ENCODE measurements around the gene CNGA3. TPM values are rescaled to one million over a fixed set of nuclear protein-coding genes. Genes with fewer than 3 reads are reported as not detected.

The CNGA3 gene
- total and polyA plus RNA-seq, 10 of the 15 experiments (the other 5 are each of a cell fraction or from before 2014, with no cell fraction given) = not detected

GRCh38 chr2:98313492-98314250 is 32.6 kb upstream of the CNGA3 start:
- ATAC-seq (no peak), DNase-seq (ENCODE audit: low read depth, low spot score) (no peak), FAIRE-seq (no peak)
- CTCF ChIA-PET = no interaction called here
- SMC1A ChIA-PET (ENCODE audit: uncharacterized antibody, unreplicated experiment) = no interaction called here
- TF ChIP-seq CREB1 (IDR thresholded peaks at IDR 0.05; ENCODE audit: low read depth) = no peak
- no peak for TF ChIP-seq CUX1 (IDR thresholded peaks at IDR 0.05; ENCODE audit: insufficient replicate concordance, low read depth, low read length)
- TF ChIP-seq IKZF1 (conservative IDR thresholded peaks at IDR 0.05) = no peak
- TF ChIP-seq FOS (IDR thresholded peaks at IDR 0.05; ENCODE audit: borderline replicate concordance, extremely low read depth, insufficient read length) = no peak
- TF ChIP-seq STAT1 (conservative IDR thresholded peaks at IDR 0.05) = no peak
- TF ChIP-seq MXI1 (IDR thresholded peaks at IDR 0.05; ENCODE audit: low read depth, low read length) = no peak
- TF ChIP-seq JUNB (IDR thresholded peaks at IDR 0.05) = no peak
- TF ChIP-seq, protein P1, sequence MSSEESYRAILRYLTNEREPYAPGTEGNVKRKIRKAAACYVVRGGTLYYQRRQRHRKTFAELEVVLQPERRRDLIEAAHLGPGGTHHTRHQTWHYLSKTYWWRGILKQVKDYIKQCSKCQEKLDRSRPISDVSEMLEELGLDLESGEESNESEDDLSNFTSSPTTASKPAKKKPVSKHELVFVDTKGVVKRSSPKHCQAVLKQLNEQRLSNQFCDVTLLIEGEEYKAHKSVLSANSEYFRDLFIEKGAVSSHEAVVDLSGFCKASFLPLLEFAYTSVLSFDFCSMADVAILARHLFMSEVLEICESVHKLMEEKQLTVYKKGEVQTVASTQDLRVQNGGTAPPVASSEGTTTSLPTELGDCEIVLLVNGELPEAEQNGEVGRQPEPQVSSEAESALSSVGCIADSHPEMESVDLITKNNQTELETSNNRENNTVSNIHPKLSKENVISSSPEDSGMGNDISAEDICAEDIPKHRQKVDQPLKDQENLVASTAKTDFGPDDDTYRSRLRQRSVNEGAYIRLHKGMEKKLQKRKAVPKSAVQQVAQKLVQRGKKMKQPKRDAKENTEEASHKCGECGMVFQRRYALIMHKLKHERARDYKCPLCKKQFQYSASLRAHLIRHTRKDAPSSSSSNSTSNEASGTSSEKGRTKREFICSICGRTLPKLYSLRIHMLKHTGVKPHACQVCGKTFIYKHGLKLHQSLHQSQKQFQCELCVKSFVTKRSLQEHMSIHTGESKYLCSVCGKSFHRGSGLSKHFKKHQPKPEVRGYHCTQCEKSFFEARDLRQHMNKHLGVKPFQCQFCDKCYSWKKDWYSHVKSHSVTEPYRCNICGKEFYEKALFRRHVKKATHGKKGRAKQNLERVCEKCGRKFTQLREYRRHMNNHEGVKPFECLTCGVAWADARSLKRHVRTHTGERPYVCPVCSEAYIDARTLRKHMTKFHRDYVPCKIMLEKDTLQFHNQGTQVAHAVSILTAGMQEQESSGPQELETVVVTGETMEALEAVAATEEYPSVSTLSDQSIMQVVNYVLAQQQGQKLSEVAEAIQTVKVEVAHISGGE (CRISPR knock-in tag; IDR thresholded peaks at IDR 0.05) = no peak
- TF ChIP-seq, protein P2, sequence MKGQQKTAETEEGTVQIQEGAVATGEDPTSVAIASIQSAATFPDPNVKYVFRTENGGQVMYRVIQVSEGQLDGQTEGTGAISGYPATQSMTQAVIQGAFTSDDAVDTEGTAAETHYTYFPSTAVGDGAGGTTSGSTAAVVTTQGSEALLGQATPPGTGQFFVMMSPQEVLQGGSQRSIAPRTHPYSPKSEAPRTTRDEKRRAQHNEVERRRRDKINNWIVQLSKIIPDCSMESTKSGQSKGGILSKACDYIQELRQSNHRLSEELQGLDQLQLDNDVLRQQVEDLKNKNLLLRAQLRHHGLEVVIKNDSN (IDR thresholded peaks at IDR 0.05; ENCODE audit: borderline replicate concordance, extremely low read length, insufficient read depth, low read depth, low read length) = no peak
- RAD21 ChIA-PET (ENCODE audit: unreplicated experiment) = no interaction called here
- in situ Hi-C loops (cut with MboI) = no loop called here
- Histone ChIP-seq H3K27ac (ENCODE audit: control insufficient read depth, insufficient read depth) (no peak overlapping the region), H3K4me3 (no peak overlapping the region), H3K9me3 (replicated peaks; ENCODE audit: control insufficient read depth, insufficient read depth, low read length) (no peaks in the 10 kb centered on the region), H3K4me2 (ENCODE audit: control insufficient read depth, insufficient read depth) (no peak overlapping the region), H3K4me1 (ENCODE audit: control insufficient read depth, insufficient read depth, low read length) (no peaks in the 10 kb centered on the region), H4K20me1 (ENCODE audit: control insufficient read depth, insufficient read depth) (no peaks in the 10 kb centered on the region), H3K36me3 (ENCODE audit: control insufficient read depth in 2 of 2, insufficient read depth in 2 of 2, low read length in 1 of 2) (no peaks in the 10 kb centered on the region), H2AFZ (ENCODE audit: control insufficient read depth, low read depth, low read length) (no peak overlapping the region), H3K79me2 (ENCODE audit: control insufficient read depth, insufficient read depth, low read length) (no peaks in the 10 kb centered on the region), H3K9ac (ENCODE audit: control insufficient read depth, insufficient read depth, low read length) (no peak overlapping the region), H3K27me3 (replicated peaks in 1 of 2; ENCODE audit: control insufficient read depth in 2 of 2, insufficient read depth in 2 of 2, low read length in 1 of 2) (peaks cover 0 to 7% of the 10 kb centered on the region in 2 experiments; a peak in 1 of 4 replicates)
- WGBS (ENCODE audit: insufficient coverage, insufficient replicate concordance, low lambda C conversion rate, missing lambda C conversion rate) = 30% methylated on average over 8 of the region's 8 CpGs
- POLR2A ChIA-PET = interaction anchor here (0.6 kb wide), 1 partner anchor 17 kb away, joined by 4 read pairs; no protein-coding TSS in a partner anchor
- intact Hi-C loops (cut with micrococcal nuclease; ENCODE audit: unreplicated experiment) = no loop called here
- BruUV-seq (replicated peaks) = no TSS peak
